ENCODE measurements around the gene CENPQ. TPM values are rescaled to one million over a fixed set of nuclear protein-coding genes. Genes with fewer than 3 reads are reported as not detected.

The CENPQ gene
- total and polyA plus RNA-seq, 2 experiments from 2014 or later: 20.2 to 41.5 TPM

GRCh38 chr6:49499623-49500022, 36.5 kb downstream of the CENPQ start, which contains the start of gene GLYATL3 (continued):
- no peak for TF ChIP-seq ZNF462 (CRISPR knock-in tag; IDR thresholded peaks at IDR 0.05)
- no peak for TF ChIP-seq CREB1 (CRISPR knock-in tag; IDR thresholded peaks at IDR 0.05; ENCODE audit: low read depth)
- TF ChIP-seq REST (IDR thresholded peaks at IDR 0.05; ENCODE audit: unreplicated experiment): no peak
- TF ChIP-seq STAT1 (IDR thresholded peaks at IDR 0.05; ENCODE audit: unreplicated experiment): no peak
- no peak for TF ChIP-seq NANOG (IDR thresholded peaks at IDR 0.05; ENCODE audit: borderline replicate concordance)
- TF ChIP-seq ZNF331 (CRISPR knock-in tag; IDR thresholded peaks at IDR 0.05; ENCODE audit: low read depth): no peak
- TF ChIP-seq ETS1 (IDR thresholded peaks at IDR 0.05): no peak
